Left lobe of liver (tissue), 2 donors: ENCODE data around the gene ARMH1. TPM values are rescaled to one million over a fixed set of nuclear protein-coding genes. Genes with fewer than 3 reads are reported as not detected.
"Not testable (repeated sequence)": the region's sequence is repeated elsewhere in the genome, so short reads cannot be mapped to it uniquely, and the experiment has no call there.

ENCODE experiments used
- ATAC-seq: fragments of 200-7000 bp; cut with Tn5 transposase; one replicate; pipeline ENCODE4 v1.9.1; 2020; ENCODE audit warnings: mild to moderate bottlenecking, moderate library complexity
- DNase-seq: peaks from one replicate; pipeline ENCODE4 v3.0.0-alpha.2; 2020; ENCODE audit warnings: low spot score
- total RNA-seq: library from RNA; stranded (reverse); gene quantifications from one replicate; pipeline ENCODE4 v1.2.1, GENCODE V29; 2021
- donor health status: DM: no; HTN: no; CAD: no; lungs with moderate emphysema.
- donor health status: DM: no; HTN: yes; CAD: no.

ARMH1 gene
- total RNA-seq, 1 donor from 2014 or later = 14.7 TPM

DNA sequence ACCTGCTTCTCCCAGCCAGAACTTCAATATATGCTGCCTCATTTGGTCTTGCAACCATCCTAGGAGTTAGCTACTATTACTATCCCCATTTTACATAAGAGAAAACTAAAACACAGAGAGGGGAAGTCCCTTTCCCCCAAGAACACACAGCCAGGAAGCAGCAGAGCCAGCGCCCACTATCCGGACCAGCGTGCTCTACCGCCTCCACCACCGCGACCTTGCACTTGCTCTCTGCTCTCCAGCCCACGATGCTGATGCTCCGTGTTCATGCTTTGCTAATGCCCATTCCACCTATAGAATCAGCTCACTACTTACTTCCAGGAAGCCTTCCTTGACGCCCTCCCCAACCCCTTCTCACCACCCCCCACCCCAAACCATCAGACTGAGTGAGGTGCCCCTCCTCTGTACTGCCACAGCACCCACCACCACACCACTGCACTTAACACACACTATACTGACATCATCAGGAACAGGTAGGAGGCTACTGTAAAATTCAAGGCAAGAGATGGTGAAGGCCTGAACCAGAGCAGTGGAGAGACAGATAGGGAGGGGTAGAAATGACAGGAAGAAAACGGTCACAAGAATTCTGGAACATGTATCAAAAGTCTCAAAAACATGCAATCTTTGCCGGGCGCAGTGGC is 9.7 kb upstream of the ARMH1 start:
- ATAC-seq (no peak), DNase-seq (no peak)

DNA sequence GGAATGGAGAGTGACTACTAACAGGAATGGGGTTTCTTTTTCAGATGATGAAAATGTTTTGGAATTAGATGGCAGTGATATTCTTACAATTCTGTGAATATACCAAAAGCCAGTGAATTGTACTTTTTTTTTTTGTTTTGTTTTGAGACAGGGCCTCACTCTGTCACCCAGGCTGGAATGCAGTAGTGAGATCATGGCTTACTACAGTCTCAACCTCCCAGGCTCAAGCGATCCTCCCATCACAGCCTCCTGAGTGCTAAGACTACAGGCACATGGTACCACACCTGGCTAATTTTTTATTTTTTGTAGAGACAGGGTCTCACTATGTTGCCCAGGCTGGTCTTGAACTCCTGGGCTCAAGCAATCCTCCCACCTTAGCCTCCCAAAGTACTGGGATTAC is 7.8 kb upstream of the ARMH1 start:
- ATAC-seq, DNase-seq: not testable (repeated sequence)

DNA sequence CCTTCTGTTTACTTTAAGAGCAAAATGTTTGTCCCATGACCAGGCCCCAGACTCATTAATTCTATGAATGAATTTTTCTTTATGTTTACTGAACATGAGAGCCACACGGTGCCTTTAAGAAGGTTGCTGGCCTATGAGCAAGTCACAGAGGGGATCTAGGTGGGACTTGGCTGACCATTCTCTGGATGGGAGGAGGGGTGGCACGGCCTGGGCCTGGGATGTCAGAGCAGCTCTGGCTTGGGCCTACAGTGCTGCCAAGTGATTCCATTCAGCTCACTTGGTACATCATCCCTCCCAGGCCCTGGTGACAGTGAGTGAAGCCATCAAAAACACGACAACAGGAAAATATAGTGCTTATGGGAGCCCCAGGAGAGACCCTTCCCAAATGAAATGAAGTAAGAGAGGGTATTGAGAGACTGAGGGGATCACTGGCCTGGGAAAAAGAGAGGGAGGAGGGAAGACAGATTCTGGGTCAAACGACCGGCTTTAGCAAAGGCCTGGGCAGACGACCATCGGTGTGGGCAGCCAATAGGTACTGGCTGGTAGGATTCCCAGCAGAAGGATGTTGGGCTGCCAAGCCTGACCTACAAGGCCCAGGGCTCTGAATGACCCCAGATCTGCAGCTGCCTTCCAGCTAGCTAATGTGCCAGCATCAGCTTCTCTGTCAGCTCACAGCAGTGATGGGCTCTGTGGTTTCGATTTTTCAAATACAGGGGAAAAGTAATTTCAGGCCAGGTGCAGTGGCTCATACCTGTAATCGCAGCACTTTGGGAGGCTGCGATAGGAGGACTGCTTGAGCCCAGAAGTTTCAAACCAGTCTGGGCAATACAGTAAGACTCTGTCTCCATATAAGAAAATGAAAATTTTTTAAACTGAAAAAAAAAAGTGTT is 3.5 kb upstream of the ARMH1 start:
- DNase-seq = no peak
- no peak for ATAC-seq

DNA sequence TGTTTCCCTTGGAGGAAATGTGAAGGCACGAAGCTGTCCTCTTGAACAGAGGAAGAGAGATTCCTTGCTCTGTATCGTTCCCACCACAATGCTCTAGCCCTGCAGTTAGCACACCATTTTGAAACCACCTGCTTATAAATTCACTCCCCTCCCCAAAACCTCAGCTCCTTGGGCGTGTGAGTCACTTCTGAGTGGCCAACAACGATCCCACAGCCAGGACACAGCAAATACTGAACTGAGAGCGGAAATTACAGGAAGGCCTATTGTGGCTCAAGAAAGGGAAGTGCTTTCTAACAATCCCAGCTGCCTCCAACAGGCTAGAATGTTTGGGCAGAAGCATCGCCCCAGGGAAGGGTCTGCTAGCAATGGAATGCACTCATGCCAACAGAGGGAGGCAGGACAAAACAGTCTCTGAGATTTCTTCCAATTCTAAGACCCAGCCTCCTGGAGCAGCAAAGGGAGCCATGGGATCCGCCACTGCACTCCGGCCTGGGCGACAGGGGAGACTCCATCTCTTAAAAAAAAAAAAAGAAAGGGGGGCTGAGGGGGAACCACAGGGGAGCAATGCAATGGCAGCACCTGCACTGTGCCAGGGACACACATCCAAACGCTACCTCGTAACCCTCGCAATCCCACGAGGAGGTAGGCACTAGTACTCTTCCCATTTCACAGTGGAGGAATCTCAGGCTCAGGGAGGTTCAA is 2.1 kb upstream of the ARMH1 start:
- no peak for DNase-seq
- no peak for ATAC-seq

DNA sequence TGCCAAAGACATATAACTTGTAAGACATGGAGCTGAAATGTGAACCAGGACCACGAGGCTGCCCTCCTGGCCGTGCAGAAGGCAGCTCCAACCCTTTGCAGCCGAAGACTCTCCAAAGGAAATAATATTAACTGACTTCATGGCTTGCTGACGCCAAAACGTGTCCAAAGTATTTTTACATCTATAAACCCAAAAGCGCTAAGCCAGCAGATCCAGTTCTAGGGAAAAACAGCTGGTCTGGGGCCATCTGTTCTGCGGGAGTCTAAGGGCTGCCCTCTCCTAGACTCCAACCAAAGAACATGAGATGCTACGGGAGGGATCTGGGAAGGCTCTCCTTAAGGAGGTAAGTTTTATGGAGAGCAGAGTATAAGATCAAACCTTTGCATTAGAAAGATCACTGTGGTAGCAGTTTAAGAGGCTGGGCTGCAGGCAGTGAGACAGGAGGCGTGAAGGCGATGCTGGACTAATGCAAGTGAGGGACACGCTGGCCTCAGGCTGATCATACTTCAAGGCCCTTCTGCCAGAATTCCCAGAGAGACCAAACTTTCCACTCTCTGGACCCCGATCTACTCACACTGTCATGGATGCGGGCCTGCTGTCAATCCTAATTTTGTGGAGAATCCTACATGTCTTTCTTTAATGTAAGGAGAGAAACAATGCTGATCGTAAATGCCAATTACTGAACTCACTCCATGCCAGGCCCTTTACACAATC is 1.4 kb upstream of the ARMH1 start:
- no peak for ATAC-seq
- DNase-seq = no peak

DNA sequence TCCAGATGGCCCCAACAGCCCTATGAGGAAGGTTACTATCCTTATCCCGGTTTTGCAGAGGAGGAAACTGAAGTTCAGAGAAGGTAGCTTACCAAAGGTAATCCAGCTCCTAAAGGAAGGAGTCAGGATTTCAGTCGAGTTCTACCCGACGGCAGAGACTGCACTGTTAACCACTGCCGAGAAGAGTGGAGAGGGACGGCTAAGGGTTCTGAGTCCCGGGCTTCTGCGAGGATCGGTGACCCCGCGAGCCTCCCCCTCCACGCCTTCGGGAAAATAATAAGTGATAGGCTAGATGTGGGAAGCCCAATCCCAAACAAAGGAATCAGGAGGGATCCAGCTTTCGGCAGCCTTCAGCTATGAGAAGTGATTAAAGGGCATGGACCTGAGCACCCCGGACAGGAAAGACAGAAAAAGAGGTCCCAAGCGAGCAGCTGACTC is 820 bp upstream of the ARMH1 start:
- ATAC-seq = no peak
- no peak for DNase-seq

DNA sequence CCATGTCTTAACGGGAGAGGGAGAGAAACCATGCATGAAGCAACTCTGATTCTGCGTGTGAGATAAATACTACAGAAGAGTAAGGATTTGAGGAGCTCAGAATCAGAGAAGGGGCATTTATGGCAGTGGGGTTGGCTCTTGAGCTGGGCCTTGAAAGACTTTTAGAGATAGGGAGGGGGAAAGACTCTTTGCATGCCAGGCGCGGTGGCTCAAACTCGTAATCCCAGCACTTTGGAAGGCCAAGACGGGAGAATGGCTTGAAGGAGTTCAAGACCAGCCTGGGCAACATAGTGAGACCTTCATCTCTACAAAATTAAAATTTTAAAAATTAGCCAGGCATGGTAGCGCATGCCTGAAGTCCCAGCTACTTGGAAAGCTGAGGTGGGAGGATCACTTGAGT is 672 bp downstream of the ARMH1 start:
- ATAC-seq (no peak), DNase-seq (no peak)

DNA sequence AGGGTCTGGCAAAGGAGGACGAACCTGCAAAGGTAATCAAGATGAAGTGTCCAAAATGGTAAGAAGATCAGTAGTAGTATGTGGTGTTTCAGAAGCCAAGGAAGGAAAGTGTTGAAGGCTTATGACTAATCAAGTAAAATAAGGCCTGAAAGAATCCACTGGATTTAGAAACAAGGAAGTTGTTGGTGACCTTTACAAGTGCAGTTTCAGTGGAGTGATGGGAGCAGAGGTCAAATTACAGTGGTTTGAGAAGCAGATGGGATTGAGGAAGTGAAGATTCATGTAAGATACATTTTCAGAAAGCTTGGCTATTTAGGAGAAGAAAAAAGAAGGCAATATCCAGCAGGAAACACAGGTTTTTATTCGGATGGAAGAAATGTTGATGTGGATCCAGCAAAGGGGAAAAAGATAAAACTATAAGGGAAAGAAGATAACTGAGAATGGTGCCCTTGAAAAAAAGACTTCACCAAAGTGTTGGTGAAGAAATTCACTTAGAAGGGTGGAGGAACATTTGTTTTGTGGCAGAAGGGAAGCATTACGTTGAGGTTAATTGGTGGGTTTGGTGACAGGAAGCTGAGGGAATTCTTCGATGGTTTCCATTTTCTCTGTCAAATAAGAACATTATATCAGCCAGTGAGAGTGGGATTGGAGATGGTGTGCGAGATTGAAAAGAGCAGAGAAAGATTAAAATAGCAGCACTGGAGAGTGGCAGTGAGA is 2.1 kb downstream of the ARMH1 start:
- DNase-seq (no peak), ATAC-seq (no peak)

DNA sequence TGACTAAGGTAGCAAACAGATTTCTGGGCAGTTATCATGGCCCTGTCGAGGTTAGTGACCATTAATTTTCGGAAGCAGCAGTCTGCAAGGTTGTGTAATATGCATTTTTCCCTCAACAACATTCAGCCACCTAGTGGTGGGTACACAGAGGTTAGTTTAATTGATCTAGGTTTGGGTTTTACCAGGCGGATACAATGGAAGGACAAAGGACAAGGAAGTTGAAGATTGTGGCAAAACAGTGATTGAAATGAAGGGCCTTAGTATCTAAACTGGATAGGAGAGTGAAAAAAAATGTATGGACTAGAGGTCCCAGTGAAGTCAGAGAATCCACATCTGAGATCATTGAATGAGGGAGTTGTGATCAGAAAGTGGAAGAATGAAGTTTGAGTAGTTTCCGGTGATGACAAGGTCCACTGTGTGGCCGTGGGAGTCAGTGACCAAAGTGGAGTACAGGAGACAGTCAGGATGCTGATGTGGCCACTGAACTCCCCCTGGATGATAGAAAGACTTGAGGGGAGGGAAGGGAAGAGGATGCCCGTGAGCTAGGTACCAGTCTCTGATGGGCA is 2.8 kb downstream of the ARMH1 start:
- ATAC-seq = peak; percentile 12
- DNase-seq = no peak

DNA sequence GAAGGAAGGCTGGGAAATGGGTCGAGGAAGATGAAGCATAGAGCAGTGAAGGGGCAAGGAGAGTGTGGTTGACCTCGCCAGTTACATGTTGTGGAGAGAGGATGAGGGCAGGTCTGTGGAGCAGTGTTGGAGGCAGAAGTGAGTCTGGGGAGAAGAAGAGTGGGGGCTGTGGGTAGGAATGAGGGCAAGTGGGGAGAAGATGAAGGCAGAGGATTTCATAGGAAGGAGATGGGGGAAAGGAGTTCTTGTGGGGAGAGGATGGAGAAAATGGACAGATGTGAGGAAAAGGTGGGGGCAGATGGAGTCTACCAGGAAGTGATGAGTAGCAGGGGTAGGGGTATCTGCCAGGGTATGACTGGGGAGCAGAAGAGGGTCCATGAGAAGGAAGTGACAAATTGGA is 3.6 kb downstream of the ARMH1 start:
- ATAC-seq = no peak
- no peak for DNase-seq

DNA sequence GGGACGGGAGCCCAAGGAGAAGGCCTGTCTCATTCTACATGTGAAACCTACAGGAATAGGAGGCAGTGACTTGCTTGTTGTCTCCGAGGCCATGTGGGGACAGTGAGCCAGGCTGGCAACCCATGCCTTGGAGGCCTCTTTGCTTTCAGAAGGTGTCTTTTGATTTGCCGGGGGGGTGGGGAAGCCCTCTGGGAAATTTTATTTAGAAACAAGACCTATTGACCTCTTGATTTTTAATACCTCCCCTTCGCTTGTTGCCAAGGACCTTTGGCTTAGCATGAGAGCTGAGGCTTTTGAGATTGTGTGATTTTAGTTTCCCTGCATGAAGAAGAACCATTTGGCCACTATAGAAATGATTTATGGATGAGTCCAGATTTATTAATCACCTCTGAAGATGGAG is 4.1 kb downstream of the ARMH1 start:
- no peak for ATAC-seq

DNA sequence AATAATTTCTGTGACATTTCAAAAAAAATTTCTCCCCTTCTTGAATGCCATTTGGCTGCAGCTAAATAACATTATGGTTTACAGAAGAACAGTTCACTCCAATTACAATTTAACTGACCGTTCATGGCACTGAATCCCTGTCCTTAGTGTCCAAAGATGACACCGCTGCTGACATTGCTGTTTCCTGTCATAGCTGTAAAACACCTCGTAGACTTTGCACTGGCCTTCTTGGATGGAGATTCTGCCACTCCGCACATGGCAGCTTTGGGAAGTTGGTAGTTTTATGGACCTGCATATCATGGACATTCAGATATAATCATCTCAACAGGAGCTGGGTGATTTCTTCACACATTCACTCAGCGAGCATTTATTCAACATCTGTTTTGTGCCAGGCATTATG is 5.0 kb downstream of the ARMH1 start:
- DNase-seq = peak; percentile 77
- ATAC-seq = peak; percentile 39

More for the DNA sequence above, 4.1 kb downstream of the ARMH1 start:
- peak; percentile 77 for DNase-seq

DNA sequence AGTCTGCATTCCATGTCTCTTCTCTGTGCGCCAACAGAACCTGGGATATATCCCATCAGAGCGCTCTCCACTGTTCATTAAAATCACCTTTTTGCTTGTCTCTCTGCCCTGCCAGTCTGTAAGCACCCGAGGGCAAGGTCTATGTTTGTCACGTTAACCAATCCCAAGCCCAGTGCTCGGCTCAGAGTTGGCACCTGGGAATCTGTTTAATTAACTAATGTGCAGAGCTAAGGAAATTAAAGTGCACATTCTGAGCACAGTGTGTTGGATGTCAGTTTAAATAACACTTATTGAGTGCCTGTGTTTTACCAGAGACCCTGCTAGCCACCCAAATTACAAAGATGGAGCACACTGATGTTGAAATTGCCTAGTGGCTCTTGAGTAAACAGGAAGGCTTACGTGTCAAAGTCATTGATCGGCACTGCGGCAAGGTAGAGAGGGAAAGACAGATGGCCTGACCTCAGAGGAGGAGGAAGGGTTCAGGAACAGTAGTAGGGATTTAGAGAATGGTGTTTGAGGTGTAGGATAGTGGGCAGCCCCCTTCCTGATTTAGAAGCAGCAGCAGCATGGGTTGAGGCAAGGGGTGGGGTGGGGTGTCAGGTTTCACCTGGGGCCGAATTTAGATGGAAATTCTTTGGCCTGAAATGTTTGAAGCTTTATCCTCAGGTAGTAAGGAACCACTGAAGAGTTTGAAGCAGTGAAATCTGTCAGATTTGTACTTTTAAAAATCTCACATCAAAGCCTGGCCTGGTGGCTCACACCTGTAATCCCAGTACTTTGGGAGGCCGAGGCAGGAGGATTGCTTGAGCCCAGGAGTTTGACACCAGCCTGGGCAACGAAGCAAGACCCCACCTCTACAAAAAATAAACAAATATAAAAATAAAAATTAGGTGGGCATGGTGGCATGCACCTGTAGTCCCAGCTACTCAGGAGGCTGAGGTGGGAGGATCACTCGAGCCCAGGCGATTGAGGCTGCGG is 7.7 kb downstream of the ARMH1 start:
- DNase-seq (peak; percentile 84), ATAC-seq (peak; percentile 75)

DNA sequence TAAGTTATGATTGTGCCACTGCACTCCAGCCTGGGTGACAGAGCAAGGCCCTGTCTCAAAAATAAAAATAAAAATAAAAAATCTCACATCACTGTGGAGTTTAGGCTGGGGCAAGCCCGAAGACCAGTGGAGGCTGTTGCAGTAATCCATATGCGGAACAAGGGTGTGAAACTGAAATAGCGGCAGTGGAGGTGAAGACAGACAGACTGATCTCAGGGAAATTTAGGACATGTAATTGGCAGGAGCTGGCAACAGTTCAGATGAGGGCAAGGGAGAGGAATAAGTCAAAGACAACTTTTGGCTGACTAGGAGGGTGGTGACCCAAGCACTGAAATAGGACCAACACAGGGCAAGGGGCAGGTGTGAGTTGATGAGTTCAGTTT is 8.4 kb downstream of the ARMH1 start:
- DNase-seq = no peak
- no peak for ATAC-seq

DNA sequence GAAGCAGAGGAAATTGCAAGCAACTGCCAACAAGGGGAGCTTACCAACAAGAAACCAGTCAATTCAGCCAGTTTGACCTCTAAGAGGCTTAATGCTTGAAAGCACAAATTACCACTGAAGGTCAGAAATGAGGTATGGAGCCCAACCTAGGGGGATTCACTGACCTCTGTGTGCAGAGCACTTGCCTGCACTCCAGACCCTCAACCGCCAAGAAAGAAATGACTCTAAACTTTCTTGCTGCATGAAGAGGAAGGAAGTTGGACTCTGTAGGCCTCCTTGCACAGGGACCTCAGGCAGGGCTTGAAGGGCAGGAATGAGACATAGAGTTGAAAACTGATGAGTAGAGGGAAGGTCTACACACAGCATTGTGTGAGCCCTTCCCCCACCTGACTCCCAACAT is 10.0 kb downstream of the ARMH1 start:
- ATAC-seq (no peak), DNase-seq (no peak)

DNA sequence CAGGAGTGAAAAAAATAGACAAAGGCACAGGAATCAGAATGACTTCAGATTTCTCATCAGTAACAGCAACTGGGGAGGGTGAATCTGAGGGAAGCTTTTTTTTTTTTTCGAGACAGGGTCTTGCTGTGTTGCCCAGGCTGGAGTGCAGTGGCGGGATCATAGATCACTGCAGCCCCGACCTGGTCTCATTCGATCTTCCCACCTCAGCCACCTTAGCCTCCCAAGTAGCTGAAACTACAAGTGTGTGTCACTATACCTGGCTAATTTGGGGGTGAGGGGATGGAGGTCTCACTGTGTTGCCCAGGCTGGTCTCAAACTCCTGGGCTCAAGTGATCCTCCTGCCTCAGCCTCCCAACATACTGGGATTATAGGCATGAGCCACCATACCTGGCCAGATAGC is 10.7 kb downstream of the ARMH1 start:
- DNase-seq = no peak

DNA sequence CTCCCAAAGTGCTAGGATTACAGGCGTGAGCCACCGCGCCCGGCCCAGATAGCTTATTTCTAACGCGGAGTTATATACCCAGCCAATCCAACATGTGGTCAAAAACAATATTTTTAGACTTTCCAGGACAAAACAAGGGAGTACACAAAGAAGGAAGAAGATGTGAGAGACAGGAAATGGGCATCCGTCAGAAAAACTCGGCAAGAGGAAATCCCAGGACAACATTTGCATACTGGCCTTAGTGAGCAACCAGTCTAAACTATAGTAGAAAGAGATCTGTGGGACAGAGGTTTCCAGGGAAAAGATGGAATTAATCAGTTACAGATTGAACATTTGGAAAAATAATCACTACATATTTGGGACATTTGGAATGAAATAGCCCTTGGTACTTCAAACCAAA is 11.4 kb downstream of the ARMH1 start:
- DNase-seq = no peak
- ATAC-seq = no peak

More for the DNA sequence above, 10.7 kb downstream of the ARMH1 start:
- ATAC-seq = no peak

DNA sequence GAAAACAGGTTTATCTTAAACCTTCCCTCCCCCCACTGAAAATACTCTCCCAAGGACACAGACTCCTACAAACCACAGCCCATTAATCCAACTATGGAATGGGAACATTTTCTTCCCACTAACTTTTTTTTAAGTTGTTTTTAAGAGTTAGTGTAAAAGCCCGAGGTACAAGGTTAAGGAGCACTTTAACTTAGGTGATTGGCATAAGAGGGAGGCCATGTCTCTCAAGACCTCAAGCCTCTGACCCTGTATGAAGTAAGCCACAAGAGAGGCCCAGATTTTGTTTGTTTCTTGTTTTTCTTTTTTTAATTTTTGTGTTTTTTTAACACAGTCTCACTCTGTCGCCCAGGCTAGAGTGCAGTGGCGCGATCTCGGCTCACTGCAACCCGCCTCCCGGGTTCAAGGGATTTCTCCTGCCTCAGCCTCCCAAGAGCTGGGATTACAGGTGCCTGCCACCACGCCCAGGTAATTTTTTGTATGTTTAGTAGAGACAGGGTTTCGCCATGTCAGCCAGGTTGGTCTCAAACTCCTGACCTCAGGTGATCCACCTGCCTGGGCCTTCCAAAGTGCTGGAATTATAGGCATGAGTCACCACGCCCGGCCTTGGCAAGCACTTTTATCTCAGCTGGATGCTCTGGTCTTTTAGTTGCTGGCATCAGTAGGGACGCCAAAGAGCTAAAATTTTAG is 14.4 kb downstream of the ARMH1 start:
- DNase-seq (no peak), ATAC-seq (no peak)

DNA sequence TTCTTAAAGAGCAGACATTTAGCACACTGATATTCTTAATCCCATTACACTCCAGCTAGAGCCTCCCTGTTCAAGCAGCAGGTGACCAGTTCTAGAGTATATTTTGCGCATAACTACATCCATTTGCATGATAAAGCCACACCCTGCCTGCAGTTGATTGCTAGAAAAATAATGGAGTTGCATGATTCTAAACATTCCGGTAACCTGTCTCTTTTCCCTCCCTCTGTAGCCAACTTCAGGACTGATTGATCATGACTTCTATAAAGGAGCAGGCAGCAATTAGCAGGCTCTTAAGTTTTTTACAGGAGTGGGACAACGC is 14.9 kb downstream of the ARMH1 start:
- DNase-seq = no peak
- ATAC-seq = no peak
